BE2C (cell line): Measurements from ENCODE around the gene CATSPERD.
"Not testable (repeated sequence)": the region's sequence is repeated elsewhere in the genome, so short reads cannot be mapped to it uniquely, and the experiment has no call there.

Experiments
- DNase-seq: peaks from one replicate; pipeline ENCODE4 v3.0.0-alpha.2; 2020
- H3K27me3 ChIP-seq: fragments of 250-450 bp; sonication (Bioruptor Pico); 2 replicates; pipeline ENCODE4 v1.5.1; 2020; ENCODE audit warnings: mild to moderate bottlenecking
- H3K36me3 ChIP-seq: fragments of 250-450 bp; sonication (Bioruptor Pico); 2 replicates; pipeline ENCODE4 v1.5.1; 2020; ENCODE audit warnings: mild to moderate bottlenecking
- H3K4me1 ChIP-seq: fragments of 250-450 bp; sonication (Bioruptor Pico); 2 replicates; pipeline ENCODE4 v1.5.1; 2020
- H3K4me3 ChIP-seq: 2 replicates; pipeline ENCODE4 v1.5.1; 2011; ENCODE audit warnings: low read depth, low read length
- H3K9me3 ChIP-seq: fragments of 250-450 bp; sonication (Bioruptor Pico); 2 replicates; pipeline ENCODE4 v1.5.1; 2020
- TF ChIP-seq, protein P1 (sequence below): IDR thresholded peaks from 2 replicates; pipeline ENCODE4 v1.5.1; 2012; ENCODE audit warnings: mild to moderate bottlenecking, low read depth, low read length

The CATSPERD gene

GRCh38 chr19:5719274-5719960, 1.0 kb upstream of the CATSPERD start:
- TF ChIP-seq, protein P1, sequence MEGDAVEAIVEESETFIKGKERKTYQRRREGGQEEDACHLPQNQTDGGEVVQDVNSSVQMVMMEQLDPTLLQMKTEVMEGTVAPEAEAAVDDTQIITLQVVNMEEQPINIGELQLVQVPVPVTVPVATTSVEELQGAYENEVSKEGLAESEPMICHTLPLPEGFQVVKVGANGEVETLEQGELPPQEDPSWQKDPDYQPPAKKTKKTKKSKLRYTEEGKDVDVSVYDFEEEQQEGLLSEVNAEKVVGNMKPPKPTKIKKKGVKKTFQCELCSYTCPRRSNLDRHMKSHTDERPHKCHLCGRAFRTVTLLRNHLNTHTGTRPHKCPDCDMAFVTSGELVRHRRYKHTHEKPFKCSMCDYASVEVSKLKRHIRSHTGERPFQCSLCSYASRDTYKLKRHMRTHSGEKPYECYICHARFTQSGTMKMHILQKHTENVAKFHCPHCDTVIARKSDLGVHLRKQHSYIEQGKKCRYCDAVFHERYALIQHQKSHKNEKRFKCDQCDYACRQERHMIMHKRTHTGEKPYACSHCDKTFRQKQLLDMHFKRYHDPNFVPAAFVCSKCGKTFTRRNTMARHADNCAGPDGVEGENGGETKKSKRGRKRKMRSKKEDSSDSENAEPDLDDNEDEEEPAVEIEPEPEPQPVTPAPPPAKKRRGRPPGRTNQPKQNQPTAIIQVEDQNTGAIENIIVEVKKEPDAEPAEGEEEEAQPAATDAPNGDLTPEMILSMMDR: no peak
- peaks cover 17% of the 10 kb centered on the region for H3K36me3 ChIP-seq
- H3K4me3 ChIP-seq: peak overlapping the region; percentile 100
- no peaks in the 10 kb centered on the region for H3K27me3 ChIP-seq
- H3K9me3 ChIP-seq: no peaks in the 10 kb centered on the region
- no peak for DNase-seq
- H3K4me1 ChIP-seq: no peaks in the 10 kb centered on the region

- H3K4me3 ChIP-seq: no peak overlapping the region
- H3K36me3 ChIP-seq: no peaks in the 10 kb centered on the region
- H3K4me1 ChIP-seq: no peaks in the 10 kb centered on the region
- no peak for DNase-seq
- H3K27me3 ChIP-seq: no peaks in the 10 kb centered on the region; the same call in 1 of the 2 replicates
- no peaks in the 10 kb centered on the region for H3K9me3 ChIP-seq
- TF ChIP-seq, protein P1: no peak
Measured at GRCh38 chr19:5727453-5728050, 7.1 kb downstream of the CATSPERD start.

- not testable (repeated sequence) for H3K4me1 ChIP-seq, H3K9me3 ChIP-seq, H3K4me3 ChIP-seq, H3K36me3 ChIP-seq, DNase-seq
- H3K27me3 ChIP-seq: peaks cover 19% of the 10 kb centered on the region
Measured at GRCh38 chr19:5733172-5733571, 12.7 kb downstream of the CATSPERD start.

DNA sequence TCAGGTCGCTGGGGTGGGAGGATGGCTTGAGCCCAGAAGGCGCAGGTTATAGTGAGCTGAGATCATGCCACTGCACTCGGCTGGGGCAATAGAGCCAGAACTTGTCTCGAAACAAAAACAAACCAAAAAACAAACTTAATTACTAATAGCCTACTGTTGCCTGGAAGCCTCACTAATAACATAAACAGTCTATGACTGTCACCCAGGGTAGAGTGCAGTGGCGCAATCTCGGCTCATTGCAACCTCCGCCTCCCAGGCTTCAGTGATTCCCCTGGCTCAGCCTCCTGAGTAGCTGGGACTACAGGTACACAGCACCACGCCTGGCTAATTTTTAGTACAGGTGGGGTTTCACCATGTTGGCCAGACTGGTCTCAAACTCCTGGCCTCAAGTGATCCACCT, 18.0 kb downstream of the CATSPERD start:
- Histone ChIP-seq H3K9me3 (no peaks in the 10 kb centered on the region), H3K4me3 (no peak overlapping the region), H3K36me3 (no peaks in the 10 kb centered on the region), H3K27me3 (peaks cover 19% of the 10 kb centered on the region), H3K4me1 (no peaks in the 10 kb centered on the region)
- TF ChIP-seq, protein P1: no peak
- no peak for DNase-seq

- no peaks in the 10 kb centered on the region; the same call in none of the 2 replicates for H3K27me3 ChIP-seq
- DNase-seq: no peak
Measured at GRCh38 chr19:5742051-5742450, 21.6 kb downstream of the CATSPERD start.

GRCh38 chr19:5743630-5744029, 23.2 kb downstream of the CATSPERD start:
- Histone ChIP-seq H3K27me3 (no peaks in the 10 kb centered on the region; the same call in none of the 2 replicates), H3K36me3 (no peaks in the 10 kb centered on the region), H3K9me3 (no peaks in the 10 kb centered on the region), H3K4me1 (no peaks in the 10 kb centered on the region), H3K4me3 (no peak overlapping the region)
- TF ChIP-seq, protein P1: no peak
- no peak for DNase-seq

More at GRCh38 chr19:5742051-5742450, 21.6 kb downstream of the CATSPERD start:
- TF ChIP-seq, protein P1: no peak
- Histone ChIP-seq H3K4me1 (no peaks in the 10 kb centered on the region), H3K4me3 (no peak overlapping the region), H3K36me3 (no peaks in the 10 kb centered on the region), H3K9me3 (no peaks in the 10 kb centered on the region)

DNA sequence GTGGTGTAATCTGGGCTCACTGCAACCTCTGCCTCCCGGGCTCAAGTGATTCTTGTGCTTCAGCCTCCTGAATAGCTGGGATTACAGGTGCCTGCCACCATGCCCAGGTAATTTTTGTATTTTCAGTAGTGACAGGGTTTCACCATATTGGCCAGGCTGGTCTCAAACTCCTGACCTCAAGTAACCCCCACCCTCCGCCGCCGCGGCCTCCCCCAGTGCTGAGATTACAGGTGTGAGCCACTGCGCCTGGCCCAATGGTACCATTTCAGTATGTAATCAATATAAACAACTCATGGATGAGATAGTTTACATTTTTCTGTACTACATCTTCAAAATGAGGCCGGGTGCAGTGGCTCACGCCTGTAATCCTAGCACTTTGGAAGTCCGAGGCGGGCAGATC, 24.6 kb downstream of the CATSPERD start:
- H3K4me1 ChIP-seq, H3K36me3 ChIP-seq, H3K27me3 ChIP-seq, DNase-seq, H3K9me3 ChIP-seq, H3K4me3 ChIP-seq: not testable (repeated sequence)

GRCh38 chr19:5748920-5749319, 28.5 kb downstream of the CATSPERD start:
- H3K27me3 ChIP-seq, H3K4me3 ChIP-seq, H3K4me1 ChIP-seq, H3K9me3 ChIP-seq, H3K36me3 ChIP-seq: not testable (repeated sequence)
- DNase-seq: peak; percentile 36
